ENCODE measurements around the gene ST6GALNAC6.

ST6GALNAC6 gene

DNA sequence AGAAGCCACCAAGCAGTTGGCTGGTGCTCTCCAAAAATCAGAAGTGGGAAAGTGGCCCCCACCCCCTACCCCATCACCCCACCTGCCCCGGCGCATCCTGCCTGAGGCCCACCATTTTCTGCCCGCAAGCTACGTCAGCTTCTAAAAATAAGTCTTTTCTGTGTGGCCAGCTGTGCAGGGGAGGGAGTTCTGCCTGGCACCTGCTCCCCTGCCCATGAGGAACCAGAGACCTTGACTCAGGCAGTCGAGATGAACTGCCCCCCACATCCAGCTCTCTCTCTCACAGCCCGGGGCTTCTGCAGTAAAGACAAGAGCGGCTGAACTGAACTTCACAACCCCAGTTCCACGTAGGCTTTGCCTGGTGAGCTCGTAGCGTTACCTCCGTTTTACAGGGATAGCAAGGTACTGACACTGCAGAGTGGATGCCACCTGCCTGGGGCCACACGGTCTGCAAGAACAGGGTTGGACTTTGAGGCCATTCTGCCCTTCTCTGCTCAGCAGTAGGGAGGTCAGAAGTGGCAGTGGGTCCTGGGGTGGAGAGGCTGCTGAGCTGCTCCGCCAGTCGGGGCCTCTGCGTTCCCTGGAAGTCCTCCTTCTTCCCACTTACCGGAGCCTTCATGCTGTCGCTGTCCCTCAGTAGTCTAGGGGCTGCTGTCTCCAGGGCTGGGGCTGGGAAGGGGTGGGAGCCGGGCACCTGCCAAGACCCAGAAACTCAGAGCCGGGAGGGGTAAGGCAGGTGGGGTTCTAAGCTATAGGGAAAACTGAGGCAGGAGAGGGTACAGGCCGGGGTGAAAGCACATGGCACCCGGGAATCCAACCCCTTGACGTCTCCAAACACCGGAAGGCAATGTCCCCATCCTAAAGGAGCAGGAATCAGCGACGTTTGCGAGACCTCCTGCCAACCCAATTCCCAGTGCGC lies 16.7 kb upstream of the ST6GALNAC6 start:
- DNase-seq = no peak

DNA sequence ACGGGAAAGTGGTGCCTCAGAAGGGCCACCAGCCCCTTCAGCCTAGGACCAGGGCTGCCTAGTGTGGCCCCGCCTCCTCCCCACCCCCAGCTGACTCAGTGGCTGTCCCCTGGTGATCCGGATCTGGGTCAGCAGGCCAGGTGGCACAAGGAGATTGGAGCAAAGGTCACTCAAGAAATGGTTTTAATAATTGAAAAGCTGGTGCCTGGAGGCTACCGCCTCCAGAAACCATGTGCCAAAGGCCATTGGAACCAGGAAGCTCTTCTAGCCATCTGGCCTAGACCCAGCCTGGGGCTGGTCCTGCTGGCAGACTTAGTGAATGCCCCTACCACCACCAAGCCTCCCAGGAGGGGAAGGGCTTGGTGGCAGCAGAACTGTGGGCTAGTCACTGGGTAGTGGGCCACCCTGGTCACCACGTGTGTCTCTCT lies 15.9 kb upstream of the ST6GALNAC6 start:
- no peak for DNase-seq

DNA sequence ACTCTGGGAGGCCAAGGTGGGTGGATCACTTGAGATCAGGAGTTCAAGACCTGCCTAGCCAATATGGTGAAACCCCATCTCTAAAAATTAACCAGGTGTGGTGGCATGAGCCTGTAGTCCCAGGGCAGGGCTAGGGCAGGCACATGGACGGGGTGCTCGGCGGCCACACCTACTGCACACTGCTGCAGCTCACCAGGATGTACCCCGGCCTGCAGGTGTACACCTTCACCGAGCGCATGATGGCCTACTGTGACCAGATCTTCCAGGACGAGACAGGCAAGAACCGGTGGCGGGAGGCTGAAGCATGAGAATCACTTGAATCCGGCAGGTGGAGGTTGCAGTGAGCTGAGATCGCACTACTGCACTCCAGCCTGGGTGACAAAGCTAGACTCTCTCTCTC lies 14.3 kb upstream of the ST6GALNAC6 start:
- DNase-seq = peak; percentile 62

DNA sequence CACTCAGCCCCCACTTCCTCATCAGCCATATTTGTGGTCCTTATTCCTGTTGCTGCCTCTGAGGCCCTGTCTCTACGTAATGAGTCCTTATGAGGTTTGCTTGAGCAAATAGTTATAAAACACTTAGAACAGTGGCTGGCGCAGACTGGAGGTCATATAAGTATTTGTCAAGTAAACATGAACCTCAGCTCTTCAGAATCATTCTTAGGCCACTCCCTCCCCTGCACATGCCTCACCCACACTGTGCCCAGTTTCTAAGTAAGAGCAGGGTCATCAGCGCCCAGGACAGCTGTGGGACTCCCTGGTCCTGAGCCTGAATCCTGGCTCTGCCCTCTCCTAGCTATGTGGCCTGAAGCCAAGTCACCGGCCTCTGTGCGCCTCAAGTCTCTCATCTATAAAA lies 13.5 kb upstream of the ST6GALNAC6 start:
- DNase-seq = peak; percentile 81

DNA sequence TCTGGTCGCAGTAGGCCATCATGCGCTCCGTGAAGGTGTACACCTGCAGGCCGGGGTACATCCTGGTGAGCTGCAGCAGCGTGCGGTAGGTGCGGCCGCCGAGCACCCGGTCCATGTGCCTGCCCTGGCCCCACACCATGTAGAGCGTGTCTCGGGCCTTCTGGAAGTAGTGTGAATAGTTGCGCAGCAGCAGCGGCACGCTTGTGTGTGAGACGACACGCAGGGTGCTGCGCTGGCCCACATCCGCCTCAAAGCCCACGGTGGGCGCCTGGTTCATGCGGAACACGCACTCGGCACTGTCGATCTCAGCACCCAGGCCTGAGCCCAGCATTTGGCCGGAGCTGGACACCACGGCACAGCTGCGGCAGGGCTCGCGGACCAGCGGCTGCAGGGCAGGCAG lies 12.9 kb upstream of the ST6GALNAC6 start:
- no peak for DNase-seq

DNA sequence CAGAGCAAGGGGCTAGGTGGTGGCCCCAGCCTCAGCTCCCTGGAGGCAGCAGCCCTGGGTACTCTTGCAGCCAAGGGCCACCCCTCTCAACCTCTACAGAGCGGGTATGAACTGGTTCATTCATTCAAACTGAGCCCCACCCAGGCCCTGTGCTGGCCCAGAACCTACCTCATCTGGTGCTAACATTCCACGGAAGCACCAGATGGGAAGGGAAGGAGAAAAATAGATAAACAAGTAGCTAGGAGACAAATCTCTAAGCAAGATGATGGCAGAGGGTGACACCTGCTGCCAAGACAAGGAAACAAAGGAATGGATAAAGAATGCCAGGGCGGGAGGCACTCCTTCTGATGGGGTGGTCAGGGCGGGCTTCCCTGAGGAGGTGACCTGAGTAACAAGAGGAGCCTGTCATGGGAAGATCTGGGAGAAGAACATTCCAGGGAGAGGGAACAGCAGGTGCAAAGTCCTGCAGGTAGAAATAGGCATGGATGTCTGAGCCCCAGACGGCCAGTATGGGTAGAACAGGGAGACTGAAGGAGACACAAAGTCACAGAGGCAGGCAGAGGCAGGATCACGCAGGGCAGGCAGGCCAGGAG lies 11.3 kb upstream of the ST6GALNAC6 start:
- DNase-seq = no peak

DNA sequence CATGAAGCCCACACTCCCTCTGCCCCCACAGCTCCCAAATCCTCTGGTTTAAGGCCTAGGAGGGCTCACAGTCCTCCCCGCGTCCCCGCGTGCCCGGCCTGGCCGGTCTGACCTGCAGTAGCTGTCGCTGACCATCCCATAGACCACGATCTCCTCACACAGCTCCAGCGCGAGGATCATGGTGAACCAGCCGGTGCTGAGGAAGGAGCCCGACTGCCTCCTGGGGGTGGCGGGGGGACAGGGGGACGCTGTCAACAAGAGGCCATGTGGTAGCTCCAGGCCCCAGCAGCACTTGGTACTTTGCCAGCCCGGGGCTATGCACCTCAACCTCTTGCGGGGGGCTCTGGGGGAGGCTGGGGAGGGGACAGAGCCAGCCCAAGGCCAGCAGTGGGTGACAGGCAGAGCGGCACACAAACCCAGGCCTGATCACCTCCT lies 10.5 kb upstream of the ST6GALNAC6 start:
- no peak for DNase-seq

DNA sequence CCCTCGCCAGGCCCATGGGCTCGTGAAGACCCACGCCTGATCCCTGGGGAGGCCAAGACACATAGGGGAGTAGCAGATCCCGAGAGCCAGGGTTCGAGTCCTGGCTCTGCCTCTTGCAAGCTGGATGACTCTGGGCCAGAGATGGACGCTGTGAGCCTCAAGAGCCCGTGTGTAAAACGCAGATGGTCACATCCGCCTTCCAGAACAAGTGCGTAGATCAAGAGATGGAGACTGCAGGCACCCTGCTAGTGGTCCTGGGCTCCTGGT lies 9.2 kb upstream of the ST6GALNAC6 start:
- DNase-seq = no peak

DNA sequence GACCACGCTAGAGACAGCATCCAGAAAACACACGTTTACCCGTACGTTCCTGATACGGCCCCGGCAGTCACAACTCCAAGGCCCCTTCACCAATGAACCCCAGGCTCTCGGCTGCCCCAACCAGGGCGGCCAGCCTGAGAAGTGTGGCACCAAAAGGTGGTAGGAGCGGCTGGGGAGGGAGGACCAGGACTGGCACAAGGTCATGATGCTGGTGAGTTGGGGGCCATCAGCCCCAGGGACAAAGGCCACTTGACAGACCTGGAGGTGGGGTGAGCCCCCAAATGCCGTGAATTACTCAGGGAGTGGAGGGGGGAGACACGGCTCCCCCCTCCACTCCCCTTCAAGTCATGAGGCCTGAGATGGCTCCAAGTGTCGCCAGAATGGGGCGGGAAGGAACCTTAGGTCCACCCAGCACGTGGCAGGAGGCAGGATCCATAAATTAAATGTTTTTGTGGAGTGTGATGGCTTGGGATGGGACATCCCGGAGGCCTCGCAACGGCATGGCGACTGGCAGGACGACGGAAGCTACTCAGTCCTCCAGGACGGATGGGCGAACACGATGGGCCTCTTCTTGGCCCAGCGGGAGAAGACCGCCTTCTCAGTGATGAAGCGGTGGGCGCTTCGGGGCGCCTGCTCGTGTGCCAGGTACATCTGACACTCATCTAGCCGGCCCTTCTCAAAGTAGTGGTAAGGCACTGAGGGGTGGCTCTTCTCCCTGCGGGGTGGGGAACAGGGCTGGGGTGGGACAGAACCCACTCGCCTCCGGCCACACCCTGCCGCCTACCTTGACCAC lies 8.7 kb upstream of the ST6GALNAC6 start:
- no peak for DNase-seq

DNA sequence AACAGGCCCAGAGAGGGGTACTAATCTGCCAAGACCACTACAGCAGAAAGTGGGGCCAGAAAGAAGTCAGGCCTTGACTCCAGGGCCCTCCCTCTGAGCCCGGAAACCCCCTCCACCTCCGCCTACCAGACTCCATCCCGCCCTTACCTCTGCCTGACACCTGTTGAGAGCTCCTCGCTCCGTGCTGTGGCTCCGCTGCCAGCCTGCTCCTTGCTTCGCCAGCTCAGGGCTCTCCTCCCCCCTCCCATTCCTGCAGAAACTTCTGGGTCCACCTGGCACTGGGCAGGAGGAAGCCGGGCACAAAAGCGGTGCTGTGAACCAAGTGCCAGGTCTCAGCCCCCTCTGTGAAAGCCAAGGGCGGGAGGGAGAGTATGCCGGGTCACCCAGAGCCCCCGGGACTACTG lies 6.4 kb upstream of the ST6GALNAC6 start:
- DNase-seq = no peak

DNA sequence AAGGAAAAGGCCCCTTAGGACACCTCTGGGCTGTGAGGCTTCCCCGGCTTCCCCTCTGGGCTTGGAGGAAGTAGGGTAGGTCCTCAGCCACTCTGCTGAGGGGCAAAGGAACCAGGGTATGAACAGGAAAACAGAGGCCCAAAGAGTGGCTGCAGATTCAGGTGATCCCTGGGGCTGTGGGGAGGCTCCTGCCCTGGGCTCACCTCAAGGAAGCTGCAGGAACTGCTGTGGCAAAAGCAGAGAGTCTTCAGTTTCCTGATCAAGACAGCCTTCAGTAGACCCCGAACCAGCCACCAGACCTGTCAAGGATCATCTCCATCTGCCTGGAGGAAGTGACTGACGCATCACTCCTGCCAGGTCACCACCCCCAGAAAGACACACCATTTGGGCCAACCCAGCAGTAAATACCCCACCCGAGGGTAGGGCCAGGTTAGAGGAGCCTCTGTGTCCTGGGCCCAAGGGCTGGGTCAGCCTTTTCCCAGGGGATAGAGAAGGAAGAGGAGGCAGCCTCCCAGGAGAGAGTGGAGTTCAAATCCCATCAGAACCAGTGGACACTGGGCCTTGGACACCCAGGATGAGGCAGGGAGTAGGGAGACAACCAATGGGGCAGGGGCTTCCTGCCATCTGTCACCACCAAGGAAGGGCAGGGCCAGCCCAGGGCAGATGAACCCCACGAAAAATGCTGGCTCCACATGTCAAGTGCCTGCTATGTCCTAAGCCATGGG lies 5.8 kb upstream of the ST6GALNAC6 start:
- DNase-seq = no peak

DNA sequence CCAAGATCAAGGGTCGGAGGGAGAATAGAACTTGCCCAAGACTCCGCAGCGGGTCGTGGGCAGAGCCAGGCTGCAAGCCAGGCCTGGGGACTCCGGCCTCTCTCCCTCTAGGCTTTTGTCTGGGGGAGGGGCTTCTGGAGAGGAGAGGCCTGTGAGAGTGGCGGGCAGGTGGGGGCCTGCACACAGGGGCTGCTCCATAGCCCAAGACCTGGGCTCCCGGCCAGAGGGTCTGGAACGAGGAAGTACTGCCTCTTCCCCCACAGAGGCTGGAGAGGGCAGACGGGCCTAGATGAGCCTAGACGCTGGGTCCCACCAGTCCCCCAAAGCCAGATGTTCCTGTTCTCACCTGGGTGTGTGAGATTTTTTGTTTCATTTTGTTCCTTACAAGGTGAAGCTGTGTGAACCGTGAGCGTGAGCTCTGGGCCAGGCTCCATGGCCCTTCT lies 5.2 kb upstream of the ST6GALNAC6 start:
- DNase-seq = no peak

DNA sequence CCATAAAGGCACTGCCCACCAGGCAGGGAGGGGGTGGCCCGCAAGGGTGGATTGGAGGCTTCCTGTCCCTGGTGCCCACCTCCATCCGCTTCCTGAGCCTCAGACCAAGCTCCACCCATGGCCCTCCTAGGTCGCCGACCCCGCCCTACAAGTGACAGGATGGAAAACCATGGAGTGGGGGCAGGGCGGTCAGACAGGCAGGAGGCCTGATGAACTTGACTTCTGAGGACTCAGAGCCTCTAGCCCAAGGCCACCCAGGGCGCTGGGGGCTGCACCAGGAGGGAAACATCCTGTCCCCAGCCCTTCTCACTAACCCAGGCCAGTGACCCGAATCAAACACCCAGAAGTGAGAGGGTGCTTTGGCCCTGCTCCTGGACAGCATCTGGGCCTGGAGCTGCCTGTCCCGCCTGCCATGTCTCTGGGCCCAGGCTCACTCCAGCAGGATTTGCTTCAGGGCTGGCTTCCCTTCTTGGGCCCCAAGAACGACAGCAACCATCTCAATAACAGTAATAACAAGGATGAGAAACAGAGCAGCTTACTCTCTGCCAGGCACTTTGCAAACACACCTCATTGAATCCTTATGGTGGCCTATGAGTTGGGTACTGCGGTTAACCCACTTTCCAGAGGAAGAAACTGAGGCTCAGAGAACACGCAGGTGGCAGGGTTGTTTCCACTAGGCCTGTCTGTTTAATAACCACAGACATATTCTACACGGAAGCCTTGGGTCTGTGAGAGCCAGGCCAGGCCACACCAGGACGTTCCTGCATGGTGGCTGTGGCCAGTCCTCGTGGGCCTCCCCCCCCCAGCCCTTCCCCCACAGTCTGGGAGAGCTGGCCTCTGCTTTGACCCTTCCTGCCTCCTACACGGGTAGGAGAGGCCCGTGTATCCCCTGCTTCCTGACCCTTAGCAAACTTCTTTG lies 4.4 kb upstream of the ST6GALNAC6 start:
- DNase-seq = peak; percentile 56

DNA sequence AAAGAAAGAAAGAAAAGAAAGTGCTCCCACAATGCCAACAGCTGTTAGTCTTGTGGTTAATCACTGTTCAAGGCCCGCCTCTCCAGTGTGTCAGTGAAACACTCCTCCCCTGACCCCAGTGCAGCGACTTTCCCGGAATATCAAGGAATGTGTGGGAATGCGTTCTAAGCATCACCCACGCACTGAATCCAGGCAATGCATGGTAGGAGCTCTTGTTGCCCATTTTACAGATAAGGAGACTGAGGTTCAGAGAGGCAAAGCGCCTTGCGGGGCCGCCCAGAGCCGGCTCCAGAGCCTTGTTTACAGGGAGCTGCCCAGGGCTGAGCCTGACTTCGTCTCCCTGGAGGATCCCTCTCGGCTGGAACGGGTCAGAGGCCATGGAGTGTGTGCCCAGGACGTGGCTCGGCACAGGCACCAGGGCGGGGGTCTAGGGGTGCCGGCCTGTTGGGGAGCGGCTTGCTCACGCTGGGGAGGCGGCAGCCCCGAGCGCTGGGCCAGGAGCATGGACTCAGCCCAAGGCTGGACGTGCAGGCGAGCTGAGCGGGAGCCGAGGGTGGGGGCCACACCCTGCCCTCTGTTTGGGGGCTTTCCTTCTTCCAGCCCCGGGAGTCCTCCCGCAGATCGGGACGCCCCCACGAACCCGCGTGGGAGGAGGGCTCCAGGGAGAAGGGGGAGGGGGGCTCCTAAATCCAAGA lies 823 bp downstream of the ST6GALNAC6 start:
- no peak for DNase-seq

DNA sequence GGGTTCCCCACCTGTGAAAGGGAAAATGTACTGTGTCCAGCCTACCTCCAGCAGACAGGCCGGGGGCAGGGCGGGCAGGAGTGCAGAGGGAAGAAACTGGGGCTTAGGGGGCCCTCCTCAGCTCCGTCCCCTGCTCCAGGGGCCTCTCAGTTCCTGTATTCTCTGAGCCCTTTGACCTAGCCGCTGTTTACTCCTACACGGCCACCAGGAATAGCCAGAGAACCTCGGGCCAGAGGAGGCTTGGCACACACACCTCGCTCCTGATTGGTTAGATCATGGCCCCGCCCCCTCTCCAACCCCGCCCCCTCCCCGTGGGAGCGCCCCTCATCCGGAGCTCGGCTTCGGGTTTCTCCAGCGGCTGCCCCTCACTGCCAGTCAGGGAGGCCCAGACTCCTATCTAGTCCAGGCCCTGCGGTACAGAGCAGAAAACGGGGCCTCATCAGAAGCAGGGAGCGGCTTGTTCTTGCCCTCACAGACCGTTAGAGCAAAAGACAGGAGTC lies 2.2 kb downstream of the ST6GALNAC6 start:
- no peak for DNase-seq

DNA sequence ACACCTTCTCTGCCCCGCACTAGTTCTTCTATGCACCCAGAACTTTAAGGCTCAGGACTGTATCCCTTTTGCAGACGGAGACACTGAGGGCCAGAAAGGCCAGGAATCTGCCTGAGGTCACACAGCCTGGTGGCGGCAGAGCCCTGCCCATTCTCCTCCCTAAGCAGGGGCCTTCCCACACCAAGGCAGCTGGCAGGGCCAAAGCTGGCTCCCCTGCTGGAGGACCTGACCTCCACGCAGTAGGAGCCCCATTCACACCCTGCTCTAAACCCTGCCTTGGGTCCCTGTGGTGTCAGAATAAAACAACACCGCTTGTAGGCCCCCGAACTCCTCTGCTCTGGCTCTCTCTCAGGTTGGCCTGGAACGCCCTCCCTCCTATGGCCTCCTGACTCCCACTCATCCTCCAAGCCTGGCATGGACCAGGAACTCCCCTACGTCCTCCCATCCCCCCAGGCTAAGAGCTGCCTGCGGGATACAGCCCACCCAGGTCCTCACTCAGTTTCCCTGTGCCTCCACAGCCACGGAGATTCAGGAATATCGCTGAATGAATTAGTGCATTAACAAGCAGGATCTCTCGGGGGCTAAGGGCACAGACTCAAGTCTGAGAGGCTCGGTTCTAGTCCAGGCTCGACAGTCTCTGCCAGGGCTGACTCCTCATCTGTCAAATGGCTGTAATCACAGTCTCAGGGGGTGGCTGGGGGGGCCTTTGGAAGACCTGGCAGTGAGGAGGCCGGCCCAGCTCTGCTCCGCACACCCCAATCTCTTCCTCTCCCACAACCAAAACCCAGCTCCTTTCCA lies 2.8 kb downstream of the ST6GALNAC6 start:
- DNase-seq = no peak

DNA sequence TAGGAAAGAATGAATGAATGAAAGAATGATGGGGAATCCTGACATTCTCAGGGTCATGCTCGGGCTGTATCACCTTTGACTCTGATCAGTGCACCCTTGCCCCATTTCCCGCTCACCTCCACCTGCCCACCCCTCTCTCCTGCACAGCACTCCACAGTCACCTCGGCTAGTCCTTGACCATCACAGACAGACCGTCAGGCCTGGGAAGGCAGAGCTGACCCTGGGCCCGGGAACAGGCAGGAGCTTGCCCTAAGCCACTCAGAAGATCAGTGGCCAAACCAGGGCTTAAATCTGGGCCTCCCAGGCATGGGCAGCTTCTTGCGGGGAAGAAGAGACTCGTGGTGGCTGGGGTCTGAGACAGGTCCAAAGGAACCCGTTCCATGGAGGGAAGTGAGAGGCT lies 3.6 kb downstream of the ST6GALNAC6 start:
- no peak for DNase-seq

DNA sequence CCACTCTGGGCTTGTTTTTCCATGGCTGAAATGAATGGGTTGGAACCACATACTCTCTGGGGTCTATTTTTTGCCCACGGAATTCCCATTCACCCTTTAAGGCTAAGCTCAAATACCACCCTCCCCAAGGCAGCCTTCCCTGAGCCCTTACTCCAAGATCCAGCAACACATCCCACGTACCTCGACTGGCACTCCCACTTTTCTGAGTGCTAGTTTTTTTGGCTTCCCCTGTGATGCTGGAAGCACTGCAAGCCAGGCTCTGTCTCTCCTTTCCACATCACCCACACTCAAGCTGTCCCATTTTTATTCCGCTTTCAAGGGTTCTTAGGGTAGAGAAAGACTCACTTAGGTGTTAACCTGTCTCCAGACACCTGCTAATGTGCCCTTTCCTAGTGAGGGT lies 6.0 kb downstream of the ST6GALNAC6 start:
- DNase-seq = no peak

DNA sequence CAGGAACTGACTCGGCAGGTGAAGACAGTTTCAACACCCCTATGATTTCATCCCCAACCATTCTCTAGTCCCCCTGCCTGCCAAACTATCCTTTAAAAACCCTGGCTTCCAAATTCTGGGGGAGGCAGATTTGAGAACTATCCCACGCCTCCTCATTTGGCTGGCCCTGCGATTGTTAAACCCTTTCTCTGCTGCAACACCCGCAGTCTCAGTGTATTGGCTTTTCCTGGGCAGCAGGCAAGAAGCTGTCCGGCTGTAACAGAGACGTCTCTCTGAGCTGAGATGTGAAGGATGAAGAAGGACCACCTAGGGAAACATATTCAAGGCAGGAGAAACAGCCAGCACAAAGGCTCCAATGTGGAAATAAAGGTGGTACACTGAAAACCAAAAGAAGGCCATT lies 6.6 kb downstream of the ST6GALNAC6 start:
- DNase-seq = no peak

DNA sequence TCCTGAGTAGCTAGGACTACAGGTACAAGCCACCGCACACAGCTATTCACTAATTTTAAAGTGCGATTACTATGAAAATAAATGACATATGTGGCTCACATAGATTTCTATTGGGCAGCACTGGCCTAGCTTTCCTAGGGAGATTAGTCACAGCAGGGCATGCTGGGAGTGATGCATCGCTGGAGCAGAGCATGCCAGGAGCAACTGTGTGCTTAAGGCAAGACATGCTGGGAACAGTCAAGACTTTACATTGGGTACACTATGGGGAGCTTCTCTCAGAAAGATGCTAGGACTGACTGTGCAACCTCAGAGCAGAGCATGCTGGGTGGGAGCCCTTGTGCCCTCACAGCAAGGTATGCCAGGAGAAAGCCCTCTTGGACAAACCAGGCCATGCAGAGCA lies 9.3 kb downstream of the ST6GALNAC6 start:
- DNase-seq = no peak
